ENCODE results near the gene ZCCHC2. TPM values are rescaled to one million over a fixed set of nuclear protein-coding genes. Genes with fewer than 3 reads are reported as not detected.

The ZCCHC2 gene
- total and polyA plus RNA-seq, 2 of the 4 experiments (the other 2 are of a cell fraction): 3.2 to 3.6 TPM

GRCh38 chr18:62514570-62514969 is 8.3 kb upstream of the ZCCHC2 start:
- H2BK5ac ChIP-seq (ENCODE audit: low read depth, low read length, poor library complexity, severe bottlenecking): no peak overlapping the region
- no peak for DNase-seq
- no peak overlapping the region for H4K91ac ChIP-seq (ENCODE audit: insufficient read depth, low read depth, low read length)
- H2BK20ac ChIP-seq (ENCODE audit: low read depth, low read length): no peak overlapping the region
- BruUV-seq (replicated peaks): no TSS peak
- H2AK9ac ChIP-seq (replicated peaks; ENCODE audit: low read depth, low read length, poor library complexity): no peak overlapping the region
- H3K36me3 ChIP-seq (ENCODE audit: control insufficient read depth, insufficient read depth, low read length): no peaks in the 10 kb centered on the region
- no peak overlapping the region for H3K14ac ChIP-seq (replicated peaks; ENCODE audit: low read depth, low read length)
- H3K18ac ChIP-seq (ENCODE audit: low read depth, low read length): no peak overlapping the region
- CTCF ChIA-PET: no interaction called here
- H2AFZ ChIP-seq (replicated peaks; ENCODE audit: low read length, poor library complexity): no peak overlapping the region
- no peak overlapping the region for H3K56ac ChIP-seq (ENCODE audit: extremely low read depth, insufficient read depth, low read length)
- H3K9me1 ChIP-seq (ENCODE audit: insufficient read depth, low read length): no peaks in the 10 kb centered on the region
- H3K27me3 ChIP-seq (ENCODE audit: control insufficient read depth, insufficient read depth, low read length): no peaks in the 10 kb centered on the region; the same call in 1 of the 2 replicates
- H4K8ac ChIP-seq (ENCODE audit: low read depth in 2 of 2, low read length in 2 of 2): no peak overlapping the region
- H2BK15ac ChIP-seq (ENCODE audit: low read depth, low read length): no peak overlapping the region
- H3K9me3 ChIP-seq (ENCODE audit: control insufficient read depth, insufficient read depth, low read length): peaks cover 5% of the 10 kb centered on the region
- H4K5ac ChIP-seq (ENCODE audit: low read depth, low read length): no peak overlapping the region
- in situ Hi-C loops (cut with MboI; ENCODE audit: low sequenced_read_pairs): no loop called here
- H3K23ac ChIP-seq (ENCODE audit: low read depth, low read length): no peak overlapping the region
- H3K4me2 ChIP-seq (ENCODE audit: low read depth, low read length): no peak overlapping the region
- POLR2A ChIA-PET (ENCODE audit: unreplicated experiment): no interaction called here
- no peaks in the 10 kb centered on the region for H3K4me1 ChIP-seq (ENCODE audit: control insufficient read depth, insufficient read depth, low read length)
- H3K4me3 ChIP-seq (ENCODE audit: insufficient read depth, low read depth, low read length): no peak overlapping the region
- H3K79me1 ChIP-seq (ENCODE audit: low read depth in 1 of 2, low read length in 2 of 2): no peaks in the 10 kb centered on the region
- dilution Hi-C loops (cut with HindIII; ENCODE audit: low sequenced_read_pairs, unreplicated experiment): no loop called here
- H4K20me1 ChIP-seq (ENCODE audit: insufficient read depth, low read length): no peaks in the 10 kb centered on the region
- H2AK5ac ChIP-seq (ENCODE audit: low read depth, low read length): no peak overlapping the region
- H3K4ac ChIP-seq (ENCODE audit: low read depth, low read length): no peak overlapping the region
- ATAC-seq (ENCODE audit: low read depth): no peak
- H2BK120ac ChIP-seq (ENCODE audit: low read depth, low read length): no peak overlapping the region
- H3K9ac ChIP-seq (ENCODE audit: low read depth, low read length): no peak overlapping the region
- no peak overlapping the region for H3K27ac ChIP-seq (ENCODE audit: insufficient read depth, low read length)
- TF ChIP-seq CEBPB (IDR thresholded peaks at IDR 0.05; ENCODE audit: low read depth, low read length) (no peak), RCOR1 (IDR thresholded peaks at IDR 0.05; ENCODE audit: insufficient replicate concordance, low read length) (no peak), NFE2L2 (IDR thresholded peaks at IDR 0.05; ENCODE audit: low read depth, low read length) (no peak), SMC3 (IDR thresholded peaks at IDR 0.05; ENCODE audit: low read depth, low read length) (no peak), BHLHE40 (IDR thresholded peaks at IDR 0.05; ENCODE audit: low read depth, low read length) (no peak), RFX5 (IDR thresholded peaks at IDR 0.05; ENCODE audit: low read depth, low read length) (no peak)
- TF ChIP-seq, protein P1, sequence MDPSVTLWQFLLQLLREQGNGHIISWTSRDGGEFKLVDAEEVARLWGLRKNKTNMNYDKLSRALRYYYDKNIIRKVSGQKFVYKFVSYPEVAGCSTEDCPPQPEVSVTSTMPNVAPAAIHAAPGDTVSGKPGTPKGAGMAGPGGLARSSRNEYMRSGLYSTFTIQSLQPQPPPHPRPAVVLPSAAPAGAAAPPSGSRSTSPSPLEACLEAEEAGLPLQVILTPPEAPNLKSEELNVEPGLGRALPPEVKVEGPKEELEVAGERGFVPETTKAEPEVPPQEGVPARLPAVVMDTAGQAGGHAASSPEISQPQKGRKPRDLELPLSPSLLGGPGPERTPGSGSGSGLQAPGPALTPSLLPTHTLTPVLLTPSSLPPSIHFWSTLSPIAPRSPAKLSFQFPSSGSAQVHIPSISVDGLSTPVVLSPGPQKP (IDR thresholded peaks at IDR 0.05; ENCODE audit: borderline replicate concordance, low read depth, low read length): no peak
- intact Hi-C loops (cut with micrococcal nuclease): no loop called here

Measured in IMR-90 (cell line).